ENCODE measurements around the gene PRDM7. TPM values are rescaled to one million over a fixed set of nuclear protein-coding genes. Genes with fewer than 3 reads are reported as not detected.

Gene PRDM7
- total RNA-seq, 4 donors from 2014 or later: not detected

DNA sequence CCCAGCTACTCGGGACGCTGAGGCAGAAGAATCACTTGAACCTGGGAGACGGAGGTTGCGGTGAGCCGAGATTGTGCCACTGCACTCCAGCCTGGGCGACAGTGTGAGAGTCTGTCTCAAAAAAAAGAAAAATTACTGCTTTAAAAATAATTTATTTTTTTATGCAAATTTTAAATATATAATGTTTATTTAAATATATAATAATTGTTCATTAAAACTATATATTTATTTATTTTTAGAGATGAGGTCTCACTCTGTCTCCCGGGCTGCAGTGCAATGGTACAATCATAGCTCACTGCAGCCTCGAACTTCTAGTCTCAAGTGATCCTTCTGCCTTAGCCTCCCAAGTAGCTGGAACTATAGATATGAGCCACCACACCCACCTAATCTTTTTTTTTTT lies 42.6 kb downstream of the PRDM7 start:
- peaks cover 0 to 95% (median 18%) of the 10 kb centered on the region in 3 donors for H3K36me3 ChIP-seq
- no peak for TF ChIP-seq CTCF (IDR thresholded peaks at IDR 0.05)
- TF ChIP-seq POLR2A (IDR thresholded peaks at IDR 0.05): no peak
- 85 to 89% methylated on average over 8 of the region's 8 CpGs for WGBS, 2 donors

DNA sequence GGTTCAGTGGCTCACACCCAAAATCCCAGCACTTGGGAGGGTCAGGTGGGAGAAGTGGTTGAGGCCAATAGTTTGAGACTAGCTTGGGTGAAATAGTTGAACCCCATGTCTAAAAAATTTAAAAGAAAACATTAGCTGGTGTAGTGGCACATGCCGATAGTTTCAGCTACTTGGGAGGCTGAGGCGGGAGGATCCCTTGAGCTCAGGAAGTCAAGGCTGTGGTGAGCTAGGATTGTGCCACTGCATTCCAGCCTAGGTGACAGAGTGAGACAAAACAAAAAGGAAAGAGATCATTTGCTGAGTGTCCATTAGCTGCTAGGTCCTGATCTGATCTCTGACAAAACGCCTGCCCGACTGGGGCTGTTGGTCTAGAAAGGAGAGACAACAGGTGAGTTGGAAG lies 43.7 kb downstream of the PRDM7 start:
- no peaks in the 10 kb centered on the region for H3K9me3 ChIP-seq
- no peaks in the 10 kb centered on the region for H3K27me3 ChIP-seq
- TF ChIP-seq POLR2A (IDR thresholded peaks at IDR 0.05) (no peak), CTCF (IDR thresholded peaks at IDR 0.05) (no peak)
- DNase-seq: no peak
- H3K4me3 ChIP-seq: no peak overlapping the region
- 77 to 89% methylated on average over 4 of the region's 4 CpGs for WGBS, 2 donors
- peaks cover 0 to 95% (median 18%) of the 10 kb centered on the region in 3 donors for H3K36me3 ChIP-seq
- no peaks in the 10 kb centered on the region for H3K4me1 ChIP-seq
- intact Hi-C loops (cut with DNase I): no loop called here
- H3K27ac ChIP-seq: no peak overlapping the region

More for the DNA sequence above, 42.6 kb downstream of the PRDM7 start:
- no peak for DNase-seq
- no peak overlapping the region for H3K27ac ChIP-seq
- H3K9me3 ChIP-seq: no peaks in the 10 kb centered on the region
- no peaks in the 10 kb centered on the region for H3K4me1 ChIP-seq
- intact Hi-C loops (cut with DNase I): no loop called here
- H3K27me3 ChIP-seq: no peaks in the 10 kb centered on the region
- H3K4me3 ChIP-seq: no peak overlapping the region

DNA sequence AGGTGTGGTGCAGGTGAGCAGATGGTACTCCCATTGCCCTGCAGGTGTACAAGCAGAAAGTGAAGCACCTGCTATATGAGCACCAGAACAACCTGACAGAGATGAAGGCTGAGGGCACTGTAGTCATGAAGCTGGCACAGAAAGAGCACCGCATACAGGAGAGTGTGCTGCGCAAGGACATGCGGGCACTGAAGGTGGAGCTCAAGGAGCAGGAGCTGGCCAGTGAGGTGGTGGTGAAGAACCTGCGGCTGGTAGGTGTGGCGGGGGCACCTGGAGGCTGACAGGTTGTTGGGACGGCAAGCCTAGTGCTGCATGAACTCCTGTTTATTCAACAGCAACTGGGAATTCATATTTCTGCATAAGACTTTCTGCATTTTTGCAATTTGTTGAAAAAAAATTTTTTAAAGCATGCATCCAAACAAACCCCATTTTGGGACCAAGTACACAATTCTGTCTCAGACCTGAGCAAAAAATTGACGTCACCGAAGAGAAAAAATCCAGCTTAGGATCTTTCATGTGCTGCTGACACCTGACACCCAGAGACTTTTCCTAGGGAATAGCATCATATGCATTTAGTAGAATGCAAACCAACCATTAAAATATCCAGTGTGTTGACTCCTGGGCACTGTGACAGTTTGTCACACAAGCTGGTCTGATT lies 44.3 kb downstream of the PRDM7 start:
- intact Hi-C loops (cut with DNase I): no loop called here
- no peak for DNase-seq
- Histone ChIP-seq H3K4me1 (no peaks in the 10 kb centered on the region), H3K36me3 (peaks cover 0 to 93% (median 16%) of the 10 kb centered on the region in 3 donors), H3K9me3 (no peaks in the 10 kb centered on the region), H3K27ac (peak overlapping the region in 1 of 4 donors; percentile 17), H3K27me3 (no peaks in the 10 kb centered on the region), H3K4me3 (no peak overlapping the region)
- WGBS, 2 donors: 81 to 88% methylated on average over 8 of the region's 8 CpGs
- TF ChIP-seq CTCF (IDR thresholded peaks at IDR 0.05) (no peak), POLR2A (IDR thresholded peaks at IDR 0.05) (no peak)

DNA sequence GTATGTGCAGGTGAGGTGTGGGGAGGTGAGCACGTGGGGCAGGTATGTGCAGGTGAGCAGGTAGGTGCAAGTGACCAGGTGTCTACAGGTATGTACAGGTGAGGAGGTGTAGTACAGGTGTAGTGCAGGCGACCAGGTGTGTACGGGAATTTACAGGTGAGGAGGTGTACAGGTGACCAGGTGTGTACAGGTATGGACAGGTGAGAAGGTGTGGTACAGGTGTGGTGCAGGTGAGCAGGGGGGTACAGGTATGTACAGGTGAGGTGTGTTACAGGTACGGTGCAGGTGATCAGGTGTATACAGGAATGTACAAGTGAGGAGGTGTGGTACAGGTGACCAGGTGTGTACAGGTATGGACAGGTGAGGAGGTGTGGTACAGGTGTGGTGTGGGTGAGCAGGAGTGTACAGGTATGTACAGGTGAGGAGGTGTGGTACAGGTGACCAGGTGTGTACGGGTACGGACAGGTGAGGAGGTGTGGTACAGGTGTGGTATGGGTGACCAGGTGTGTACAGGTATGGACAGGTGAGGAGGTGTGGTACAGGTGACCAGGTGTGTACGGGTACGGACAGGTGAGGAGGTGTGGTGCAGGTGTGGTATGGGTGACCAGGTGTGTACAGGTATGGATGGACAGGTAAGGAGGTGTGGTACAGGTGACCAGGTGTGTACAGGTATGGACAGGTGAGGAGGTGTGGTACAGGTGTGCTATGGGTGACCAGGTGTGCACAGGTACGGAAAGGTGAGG lies 45.0 kb downstream of the PRDM7 start:
- H3K4me3 ChIP-seq: no peak overlapping the region
- TF ChIP-seq POLR2A (IDR thresholded peaks at IDR 0.05): no peak
- TF ChIP-seq CTCF (IDR thresholded peaks at IDR 0.05): no peak
- intact Hi-C loops (cut with DNase I): no loop called here
- H3K36me3 ChIP-seq: peaks cover 0 to 93% (median 14%) of the 10 kb centered on the region in 3 donors
- no peaks in the 10 kb centered on the region for H3K27me3 ChIP-seq
- H3K9me3 ChIP-seq: no peaks in the 10 kb centered on the region
- no peaks in the 10 kb centered on the region for H3K4me1 ChIP-seq
- peak overlapping the region in 2 of 4 donors; percentile 1 to 17 for H3K27ac ChIP-seq
- DNase-seq: no peak
- 63 to 68% methylated on average over 9 of the region's 9 CpGs for WGBS, 2 donors

DNA sequence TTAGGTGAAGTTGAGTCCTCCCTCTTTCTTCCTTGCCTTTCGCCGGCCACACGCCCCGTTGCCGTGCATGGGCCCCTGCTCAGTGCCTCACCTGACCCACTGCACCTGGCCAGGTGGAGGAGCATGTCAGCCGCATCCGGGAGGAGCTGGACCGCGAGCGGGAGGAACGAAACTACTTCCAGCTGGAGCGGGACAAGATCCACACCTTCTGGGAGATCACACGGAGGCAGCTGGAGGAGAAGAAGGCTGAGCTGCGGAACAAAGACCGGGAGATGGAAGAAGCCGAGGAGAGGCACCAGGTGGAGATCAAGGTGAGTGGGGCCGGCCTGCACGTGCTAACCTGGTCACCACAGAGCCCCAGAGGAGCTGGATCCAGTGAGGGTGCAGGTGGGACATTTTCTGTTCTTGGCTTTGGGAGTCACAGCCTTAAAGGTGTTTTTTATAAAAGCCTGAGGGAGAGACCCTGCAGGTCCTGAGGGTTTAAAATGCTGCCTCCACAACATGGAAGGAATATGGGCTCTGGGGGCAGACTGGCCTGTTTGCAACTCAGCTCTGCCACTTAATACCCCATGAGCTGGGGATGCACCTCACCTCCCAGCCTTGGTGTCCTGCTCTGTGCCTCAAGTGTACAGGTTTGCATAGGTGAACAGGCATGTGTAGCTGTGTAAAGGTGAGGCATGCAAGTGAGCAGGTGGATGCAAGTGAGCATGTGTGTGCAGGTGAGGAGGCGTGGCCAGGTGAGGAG lies 45.8 kb downstream of the PRDM7 start:
- 89 to 94% methylated on average over 9 to 17 of the region's 19 CpGs for WGBS, 2 donors

More for the DNA sequence above, 45.8 kb downstream of the PRDM7 start:
- Histone ChIP-seq H3K4me1 (no peaks in the 10 kb centered on the region), H3K36me3 (peaks cover 0 to 87% (median 10%) of the 10 kb centered on the region in 3 donors), H3K27ac (no peak overlapping the region), H3K9me3 (no peaks in the 10 kb centered on the region), H3K4me3 (no peak overlapping the region), H3K27me3 (no peaks in the 10 kb centered on the region)
- TF ChIP-seq POLR2A (IDR thresholded peaks at IDR 0.05): no peak
- no peak for TF ChIP-seq CTCF (IDR thresholded peaks at IDR 0.05)
- intact Hi-C loops (cut with DNase I): no loop called here
- no peak for DNase-seq

Data from esophagus squamous epithelium (tissue), 5 donors.